HepG2 (cell line): ENCODE results near the gene ADGRG1. TPM values are rescaled to one million over a fixed set of nuclear protein-coding genes. Genes with fewer than 3 reads are reported as not detected.

Experiments used
- BCL6 ChIP-seq: IDR thresholded peaks from 2 replicates; pipeline ENCODE4 v1.6.1; 2016; ENCODE audit warnings: missing genetic modification reagents, missing compliant biosample characterization
- CBX5 ChIP-seq: sonication (generic); formaldehyde crosslinking; IDR thresholded peaks from 2 replicates; pipeline ENCODE4 v1.4.0; 2020; ENCODE audit warnings: missing genetic modification reagents, borderline replicate concordance
- HDAC2 ChIP-seq: sonication (generic); formaldehyde crosslinking; IDR thresholded peaks from 2 replicates; pipeline ENCODE4 v1.4.0; 2020; ENCODE audit warnings: missing genetic modification reagents
- IRF2 ChIP-seq: IDR thresholded peaks from 2 replicates; pipeline ENCODE4 v1.6.1; 2018; ENCODE audit warnings: missing genetic modification reagents, missing compliant biosample characterization
- KLF11 ChIP-seq: IDR thresholded peaks from 2 replicates; pipeline ENCODE4 v1.6.1; 2016; ENCODE audit warnings: missing compliant biosample characterization
- POGZ ChIP-seq: sonication (generic); formaldehyde crosslinking; IDR thresholded peaks from 2 replicates; pipeline ENCODE4 v1.4.0; 2020; ENCODE audit warnings: mild to moderate bottlenecking, missing genetic modification reagents
- RCOR2 ChIP-seq: IDR thresholded peaks from 2 replicates; pipeline ENCODE4 v1.6.1; 2016; ENCODE audit warnings: missing biosample characterization, missing genetic modification reagents
- SIX1 ChIP-seq: sonication (generic); formaldehyde crosslinking; IDR thresholded peaks from 2 replicates; pipeline ENCODE4 v1.4.0; 2020; ENCODE audit warnings: missing genetic modification reagents, borderline replicate concordance
- SMAD3 ChIP-seq: sonication (generic); formaldehyde crosslinking; IDR thresholded peaks from 2 replicates; pipeline ENCODE4 v1.4.0; 2020; ENCODE audit warnings: missing genetic modification reagents
- SMC3 ChIP-seq: IDR thresholded peaks from 2 replicates; pipeline ENCODE4 v1.6.1; 2011; ENCODE audit warnings: low read length, improper control_type of control experiment
- SRF ChIP-seq: IDR thresholded peaks from 2 replicates; pipeline ENCODE4 v1.6.1; 2011; ENCODE audit warnings: mild to moderate bottlenecking, low read depth, low read length, moderate library complexity
- ZNF432 ChIP-seq: sonication (generic); formaldehyde crosslinking; IDR thresholded peaks from 2 replicates; pipeline ENCODE4 v1.5.0; 2020; ENCODE audit warnings: missing genetic modification reagents, mild to moderate bottlenecking, borderline replicate concordance
- polyA plus RNA-seq, 8 experiments: library from polyadenylated mRNA; depleted of rRNA in 3 of 8; stranded (reverse) in 7 of 8; unstranded in 1 of 8; fragments of >200 nt; fragmentation: Illumina TruSeq in 4 of 8; extraction: Trizol in 4 of 8; gene quantifications; 2 replicates each; pipeline versions ENCODE4 v1.2.1 to v1.2.3, GENCODE V29; 2011 to 2016; ENCODE audit warnings: low read depth in 4 of 8, missing spikeins in 1 of 8, mixed read lengths in 1 of 8; ENCODE audit not compliant: insufficient read depth in 1 of 8
- total RNA-seq, 5 experiments: library from RNA; depleted of rRNA; stranded (reverse); fragments of >200 nt; fragmentation: Illumina TruSeq; extraction: Trizol; gene quantifications; 2 replicates each; pipeline ENCODE4 v1.2.3, GENCODE V29; 2016; ENCODE audit warnings: low read depth in 1 of 5
- TF ChIP-seq, protein P1 (sequence below): sonication (generic); formaldehyde crosslinking; IDR thresholded peaks from 2 replicates; pipeline ENCODE4 v1.5.1; 2020; ENCODE audit warnings: missing genetic modification reagents, mild to moderate bottlenecking, borderline replicate concordance
- TF ChIP-seq, protein P2 (sequence below): sonication (generic); formaldehyde crosslinking; IDR thresholded peaks from 2 replicates; pipeline ENCODE4 v1.4.0; 2020; ENCODE audit warnings: missing genetic modification reagents, borderline replicate concordance
- TF ChIP-seq, protein P3 (sequence below), 2 experiments: sonication (generic) in 1 of 2; formaldehyde crosslinking in 1 of 2; IDR thresholded peaks; 2 replicates each; pipeline versions ENCODE4 v1.4.0 to v1.6.1; 2018 to 2020; ENCODE audit warnings: missing genetic modification reagents in 2 of 2, borderline replicate concordance in 1 of 2, low read depth in 1 of 2, mild to moderate bottlenecking in 1 of 2, missing biosample characterization in 1 of 2
- TF ChIP-seq, protein P4 (sequence below): IDR thresholded peaks from 2 replicates; pipeline ENCODE4 v1.6.1; 2016; ENCODE audit warnings: low read depth, borderline replicate concordance
- TF ChIP-seq, protein P5 (sequence below): IDR thresholded peaks from 2 replicates; pipeline ENCODE4 v1.4.0; 2020; ENCODE audit warnings: mild to moderate bottlenecking, missing genetic modification reagents

Gene ADGRG1
- total and polyA plus RNA-seq, 2 of the 13 experiments (the other 11 are each of a cell fraction or from before 2014, with no cell fraction given), result 2.7 to 5.9 TPM

DNA sequence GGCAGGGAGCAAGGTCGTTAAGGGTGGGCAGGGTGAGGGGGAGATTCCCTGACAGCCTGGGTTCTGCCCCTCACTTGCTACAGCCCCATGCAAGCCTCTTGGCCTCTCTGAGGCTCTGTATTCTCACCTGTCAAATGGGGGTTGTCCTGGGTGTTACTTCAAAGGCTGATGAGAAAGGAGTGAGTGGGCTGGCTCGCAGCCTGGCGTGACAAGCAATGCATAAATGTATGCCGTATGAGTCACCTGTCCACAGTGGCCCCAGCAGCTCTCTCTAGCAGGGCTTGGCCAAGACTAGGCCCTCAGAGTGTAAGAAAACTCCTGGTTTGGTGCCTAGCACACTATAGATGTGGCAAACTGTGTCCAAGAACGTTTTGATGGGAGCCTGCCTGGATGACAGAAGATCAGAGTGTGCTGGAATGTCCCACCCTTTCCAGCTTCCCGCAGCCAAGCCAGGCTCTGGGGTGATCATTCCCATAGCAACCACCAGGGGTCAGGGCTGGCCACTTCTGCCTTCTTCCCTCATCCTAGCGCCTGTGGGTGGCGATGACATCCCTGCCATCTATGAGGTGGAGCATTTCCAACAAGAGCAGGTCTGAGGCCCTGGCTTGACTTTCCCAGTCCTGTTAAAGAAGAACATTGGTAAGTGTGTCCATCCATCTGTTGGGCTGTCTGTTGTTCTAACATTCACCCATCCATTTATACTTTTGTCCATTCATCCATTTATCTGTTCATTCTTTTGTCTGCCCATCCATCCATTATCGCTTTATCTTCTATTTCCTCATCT, 37.2 kb upstream of the ADGRG1 start (continued):
- TF ChIP-seq, protein P1, sequence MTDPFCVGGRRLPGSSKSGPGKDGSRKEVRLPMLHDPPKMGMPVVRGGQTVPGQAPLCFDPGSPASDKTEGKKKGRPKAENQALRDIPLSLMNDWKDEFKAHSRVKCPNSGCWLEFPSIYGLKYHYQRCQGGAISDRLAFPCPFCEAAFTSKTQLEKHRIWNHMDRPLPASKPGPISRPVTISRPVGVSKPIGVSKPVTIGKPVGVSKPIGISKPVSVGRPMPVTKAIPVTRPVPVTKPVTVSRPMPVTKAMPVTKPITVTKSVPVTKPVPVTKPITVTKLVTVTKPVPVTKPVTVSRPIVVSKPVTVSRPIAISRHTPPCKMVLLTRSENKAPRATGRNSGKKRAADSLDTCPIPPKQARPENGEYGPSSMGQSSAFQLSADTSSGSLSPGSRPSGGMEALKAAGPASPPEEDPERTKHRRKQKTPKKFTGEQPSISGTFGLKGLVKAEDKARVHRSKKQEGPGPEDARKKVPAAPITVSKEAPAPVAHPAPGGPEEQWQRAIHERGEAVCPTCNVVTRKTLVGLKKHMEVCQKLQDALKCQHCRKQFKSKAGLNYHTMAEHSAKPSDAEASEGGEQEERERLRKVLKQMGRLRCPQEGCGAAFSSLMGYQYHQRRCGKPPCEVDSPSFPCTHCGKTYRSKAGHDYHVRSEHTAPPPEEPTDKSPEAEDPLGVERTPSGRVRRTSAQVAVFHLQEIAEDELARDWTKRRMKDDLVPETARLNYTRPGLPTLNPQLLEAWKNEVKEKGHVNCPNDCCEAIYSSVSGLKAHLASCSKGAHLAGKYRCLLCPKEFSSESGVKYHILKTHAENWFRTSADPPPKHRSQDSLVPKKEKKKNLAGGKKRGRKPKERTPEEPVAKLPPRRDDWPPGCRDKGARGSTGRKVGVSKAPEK, result 0 out of 2 replicates have a peak, but pooled peaks have one; percentile 27
- TF ChIP-seq ZNF432 (CRISPR knock-in tag), result no peak
- no peak for TF ChIP-seq SRF
- TF ChIP-seq CBX5 (CRISPR knock-in tag), result 0 out of 2 replicates have a peak, but pooled peaks have one; percentile 18
- TF ChIP-seq SMC3, result peak; percentile 94
- TF ChIP-seq HDAC2, result peak; percentile 37; the same call in 1 of the 2 replicates
- TF ChIP-seq, protein P2, sequence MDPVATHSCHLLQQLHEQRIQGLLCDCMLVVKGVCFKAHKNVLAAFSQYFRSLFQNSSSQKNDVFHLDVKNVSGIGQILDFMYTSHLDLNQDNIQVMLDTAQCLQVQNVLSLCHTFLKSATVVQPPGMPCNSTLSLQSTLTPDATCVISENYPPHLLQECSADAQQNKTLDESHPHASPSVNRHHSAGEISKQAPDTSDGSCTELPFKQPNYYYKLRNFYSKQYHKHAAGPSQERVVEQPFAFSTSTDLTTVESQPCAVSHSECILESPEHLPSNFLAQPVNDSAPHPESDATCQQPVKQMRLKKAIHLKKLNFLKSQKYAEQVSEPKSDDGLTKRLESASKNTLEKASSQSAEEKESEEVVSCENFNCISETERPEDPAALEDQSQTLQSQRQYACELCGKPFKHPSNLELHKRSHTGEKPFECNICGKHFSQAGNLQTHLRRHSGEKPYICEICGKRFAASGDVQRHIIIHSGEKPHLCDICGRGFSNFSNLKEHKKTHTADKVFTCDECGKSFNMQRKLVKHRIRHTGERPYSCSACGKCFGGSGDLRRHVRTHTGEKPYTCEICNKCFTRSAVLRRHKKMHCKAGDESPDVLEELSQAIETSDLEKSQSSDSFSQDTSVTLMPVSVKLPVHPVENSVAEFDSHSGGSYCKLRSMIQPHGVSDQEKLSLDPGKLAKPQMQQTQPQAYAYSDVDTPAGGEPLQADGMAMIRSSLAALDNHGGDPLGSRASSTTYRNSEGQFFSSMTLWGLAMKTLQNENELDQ (CRISPR knock-in tag), result 0 out of 2 replicates have a peak, but pooled peaks have one; percentile 22
- TF ChIP-seq RCOR2, result peak; percentile 64; the same call in 1 of the 2 replicates
- TF ChIP-seq POGZ (CRISPR knock-in tag), result no peak
- TF ChIP-seq SIX1 (CRISPR knock-in tag), result peak; percentile 31; the same call in 1 of the 2 replicates
- TF ChIP-seq SMAD3 (CRISPR knock-in tag), result peak; percentile 48; the same call in 1 of the 2 replicates
- TF ChIP-seq IRF2 (CRISPR knock-in tag), result peak; percentile 62; the same call in 1 of the 2 replicates
- peak; percentile 6; the same call in 1 of the 2 replicates for TF ChIP-seq BCL6 (CRISPR knock-in tag)
- TF ChIP-seq, protein P3, sequence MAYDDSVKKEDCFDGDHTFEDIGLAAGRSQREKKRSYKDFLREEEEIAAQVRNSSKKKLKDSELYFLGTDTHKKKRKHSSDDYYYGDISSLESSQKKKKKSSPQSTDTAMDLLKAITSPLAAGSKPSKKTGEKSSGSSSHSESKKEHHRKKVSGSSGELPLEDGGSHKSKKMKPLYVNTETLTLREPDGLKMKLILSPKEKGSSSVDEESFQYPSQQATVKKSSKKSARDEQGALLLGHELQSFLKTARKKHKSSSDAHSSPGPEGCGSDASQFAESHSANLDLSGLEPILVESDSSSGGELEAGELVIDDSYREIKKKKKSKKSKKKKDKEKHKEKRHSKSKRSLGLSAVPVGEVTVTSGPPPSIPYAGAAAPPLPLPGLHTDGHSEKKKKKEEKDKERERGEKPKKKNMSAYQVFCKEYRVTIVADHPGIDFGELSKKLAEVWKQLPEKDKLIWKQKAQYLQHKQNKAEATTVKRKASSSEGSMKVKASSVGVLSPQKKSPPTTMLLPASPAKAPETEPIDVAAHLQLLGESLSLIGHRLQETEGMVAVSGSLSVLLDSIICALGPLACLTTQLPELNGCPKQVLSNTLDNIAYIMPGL (CRISPR knock-in tag; IDR thresholded peaks at IDR 0.05; ENCODE audit: borderline replicate concordance in 1 of 2, low read depth in 1 of 2), result peak; percentile 51 to 59; a peak in 3 of 4 replicates
- TF ChIP-seq KLF11 (CRISPR knock-in tag), result peak; percentile 64; the same call in 1 of the 2 replicates
- TF ChIP-seq, protein P4, sequence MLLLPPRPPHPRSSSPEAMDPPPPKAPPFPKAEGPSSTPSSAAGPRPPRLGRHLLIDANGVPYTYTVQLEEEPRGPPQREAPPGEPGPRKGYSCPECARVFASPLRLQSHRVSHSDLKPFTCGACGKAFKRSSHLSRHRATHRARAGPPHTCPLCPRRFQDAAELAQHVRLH (CRISPR knock-in tag), result peak; percentile 55; the same call in 1 of the 2 replicates
- TF ChIP-seq, protein P5, sequence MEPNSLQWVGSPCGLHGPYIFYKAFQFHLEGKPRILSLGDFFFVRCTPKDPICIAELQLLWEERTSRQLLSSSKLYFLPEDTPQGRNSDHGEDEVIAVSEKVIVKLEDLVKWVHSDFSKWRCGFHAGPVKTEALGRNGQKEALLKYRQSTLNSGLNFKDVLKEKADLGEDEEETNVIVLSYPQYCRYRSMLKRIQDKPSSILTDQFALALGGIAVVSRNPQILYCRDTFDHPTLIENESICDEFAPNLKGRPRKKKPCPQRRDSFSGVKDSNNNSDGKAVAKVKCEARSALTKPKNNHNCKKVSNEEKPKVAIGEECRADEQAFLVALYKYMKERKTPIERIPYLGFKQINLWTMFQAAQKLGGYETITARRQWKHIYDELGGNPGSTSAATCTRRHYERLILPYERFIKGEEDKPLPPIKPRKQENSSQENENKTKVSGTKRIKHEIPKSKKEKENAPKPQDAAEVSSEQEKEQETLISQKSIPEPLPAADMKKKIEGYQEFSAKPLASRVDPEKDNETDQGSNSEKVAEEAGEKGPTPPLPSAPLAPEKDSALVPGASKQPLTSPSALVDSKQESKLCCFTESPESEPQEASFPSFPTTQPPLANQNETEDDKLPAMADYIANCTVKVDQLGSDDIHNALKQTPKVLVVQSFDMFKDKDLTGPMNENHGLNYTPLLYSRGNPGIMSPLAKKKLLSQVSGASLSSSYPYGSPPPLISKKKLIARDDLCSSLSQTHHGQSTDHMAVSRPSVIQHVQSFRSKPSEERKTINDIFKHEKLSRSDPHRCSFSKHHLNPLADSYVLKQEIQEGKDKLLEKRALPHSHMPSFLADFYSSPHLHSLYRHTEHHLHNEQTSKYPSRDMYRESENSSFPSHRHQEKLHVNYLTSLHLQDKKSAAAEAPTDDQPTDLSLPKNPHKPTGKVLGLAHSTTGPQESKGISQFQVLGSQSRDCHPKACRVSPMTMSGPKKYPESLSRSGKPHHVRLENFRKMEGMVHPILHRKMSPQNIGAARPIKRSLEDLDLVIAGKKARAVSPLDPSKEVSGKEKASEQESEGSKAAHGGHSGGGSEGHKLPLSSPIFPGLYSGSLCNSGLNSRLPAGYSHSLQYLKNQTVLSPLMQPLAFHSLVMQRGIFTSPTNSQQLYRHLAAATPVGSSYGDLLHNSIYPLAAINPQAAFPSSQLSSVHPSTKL (CRISPR knock-in tag), result peak; percentile 31; the same call in 1 of the 2 replicates
